Ovary (tissue), 9 donors: Measurements from ENCODE around the gene PNMT. TPM values are rescaled to one million over a fixed set of nuclear protein-coding genes. Genes with fewer than 3 reads are reported as not detected.

ENCODE experiments used
- DNase-seq, 5 donors: peaks; one replicate each; pipeline ENCODE4 v3.0.0-alpha.2; 2019 to 2020
- H3K27ac ChIP-seq, 2 donors: fragments of 200-600 bp; one replicate each; pipeline versions ENCODE4 v1.5.1 to v1.8.0; 2019 to 2022
- H3K27me3 ChIP-seq: fragments of 200-600 bp; one replicate; pipeline ENCODE4 v1.8.0; 2022
- H3K36me3 ChIP-seq: fragments of 200-600 bp; sonication (generic); one replicate; pipeline ENCODE4 v1.5.1; 2019
- H3K4me1 ChIP-seq: one replicate; pipeline ENCODE4 v1.8.1; 2013; ENCODE audit warnings: mild to moderate bottlenecking, moderate library complexity; ENCODE audit not compliant: insufficient read depth
- H3K4me3 ChIP-seq: fragments of 200-600 bp; sonication (generic); one replicate; pipeline ENCODE4 v1.5.1; 2017
- H3K9me3 ChIP-seq, 2 donors: fragments of 200-600 bp in 1 of 2; sonication (generic) in 1 of 2; one replicate each; pipeline versions ENCODE4 v1.5.1 to v1.8.1; 2013 to 2019; ENCODE audit warnings: mild to moderate bottlenecking in 1 of 2, moderate library complexity in 1 of 2
- CTCF ChIP-seq, 3 donors: fragments of 450-650 bp in 2 of 3; fragments of 200-600 bp in 1 of 3; IDR thresholded peaks; one replicate each; pipeline versions ENCODE4 v1.5.1 to v1.8.0; 2016 to 2022; ENCODE audit warnings: antibody characterized with exemption in 3 of 3, mild to moderate bottlenecking in 1 of 3
- EP300 ChIP-seq: sonication (generic); formaldehyde crosslinking; IDR thresholded peaks from one replicate; pipeline ENCODE4 v1.6.1; 2017; ENCODE audit warnings: antibody characterized with exemption
- POLR2A ChIP-seq: fragments of 450-650 bp; IDR thresholded peaks from one replicate; pipeline ENCODE4 v1.6.1; 2017; ENCODE audit warnings: antibody characterized with exemption, mild to moderate bottlenecking, moderate library complexity
- WGBS, 3 donors: extraction: QIAGEN DNeasy Blood & Tissue Kit in 1 of 3; methylation state at CpG; one replicate each; pipeline versions ENCODE4 v1.1.5 to v1.1.7; 2013 to 2017; 5-methylcytosine and 5-hydroxymethylcytosine counted together
- intact Hi-C, 4 donors: fragments of 100-400 bp; cut with DNase I; formaldehyde crosslinking; loops; one replicate each; pipeline versions ENCODE4 v1.11.0 to v1.15.1; 2022 to 2023
- polyA plus RNA-seq, 2 donors: library from polyadenylated mRNA; stranded (reverse); fragments of 200-250 nt in 1 of 2; fragments of 350-450 nt in 1 of 2; fragmentation: Illumina TruSeq in 1 of 2; extraction: RNeasy Lipid Tissue Mini Kit (QIAGEN cat#74804) in 1 of 2; gene quantifications; one replicate each; pipeline ENCODE4 v1.2.3, GENCODE V29; 2013 to 2014
- total RNA-seq, 7 donors: library from RNA; depleted of rRNA in 2 of 7; stranded (reverse); fragments of >200 nt in 2 of 7; fragmentation: NEBNext Ultra II Directional in 3 of 7; extraction: Animal tissue kit (Norgen Biotek cat#: 25700) in 3 of 7; gene quantifications; one replicate each; pipeline versions ENCODE4 v1.1.0 to v1.2.4, GENCODE V29; 2016 to 2023
- donor health status: DM: no; HTN: no; CAD: no; lungs with moderate emphysema.
- donor health status: DM: no; HTN: no; CAD: no.
- donor health status: Bipolar disorder and iron deficiency.
- donor health status: DM: yes; HTN: yes; CAD: no.
- donor health status: DM: no; HTN: no; CAD: no.
- donor health status: DM: yes; HTN: yes; CAD: no.

The PNMT gene
- total and polyA plus RNA-seq, 9 donors, result 0.60 to 5.1 (median 1.3) TPM; not detected in 2

DNA sequence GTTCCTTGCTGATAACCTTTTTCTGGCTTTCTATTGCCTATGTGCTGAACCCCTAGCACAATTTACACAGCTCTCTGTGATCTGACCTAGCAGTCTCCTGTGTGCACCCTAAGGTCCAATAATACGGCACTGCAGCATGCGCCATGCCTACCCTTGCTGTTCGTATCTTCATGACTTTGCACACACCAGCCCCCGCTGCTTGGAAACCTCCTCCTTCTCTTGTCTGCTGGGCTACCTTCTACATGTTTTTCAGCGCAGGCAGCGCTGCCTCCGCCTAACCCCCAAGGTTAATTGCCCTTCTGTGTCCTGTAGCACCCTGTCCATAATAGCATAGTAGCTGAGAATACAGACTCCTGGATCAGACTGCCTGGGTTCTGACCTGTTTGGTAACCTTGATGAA is 29.9 kb upstream of the PNMT start:
- DNase-seq, result no peak
- TF ChIP-seq EP300 (no peak), POLR2A (no peak), CTCF (IDR thresholded peaks at IDR 0.05) (no peak)
- H3K4me1 ChIP-seq, result peaks cover 15% of the 10 kb centered on the region
- peak overlapping the region; percentile 87 for H3K4me3 ChIP-seq
- H3K27me3 ChIP-seq, result no peaks in the 10 kb centered on the region
- no peaks in the 10 kb centered on the region for H3K36me3 ChIP-seq
- no peak overlapping the region for H3K27ac ChIP-seq
- intact Hi-C loops, result no loop called here
- H3K9me3 ChIP-seq, result no peaks in the 10 kb centered on the region
- 86 to 87% (median 87%) methylated on average over 7 of the region's 7 CpGs for WGBS, 3 donors

- H3K36me3 ChIP-seq, result no peaks in the 10 kb centered on the region
- H3K27me3 ChIP-seq, result no peaks in the 10 kb centered on the region
- H3K4me1 ChIP-seq, result peaks cover 15% of the 10 kb centered on the region
- 72 to 84% (median 75%) methylated on average over 2 of the region's 2 CpGs for WGBS, 3 donors
- no peak for TF ChIP-seq EP300
- TF ChIP-seq CTCF (IDR thresholded peaks at IDR 0.05), result no peak
- TF ChIP-seq POLR2A, result no peak
- no peak overlapping the region for H3K4me3 ChIP-seq
- no peaks in the 10 kb centered on the region for H3K9me3 ChIP-seq
- no peak for DNase-seq
- intact Hi-C loops, result no loop called here
- no peak overlapping the region for H3K27ac ChIP-seq
These were observed 29.2 kb upstream of the PNMT start for GRCh38 chr17:39639043-39639442.

DNA sequence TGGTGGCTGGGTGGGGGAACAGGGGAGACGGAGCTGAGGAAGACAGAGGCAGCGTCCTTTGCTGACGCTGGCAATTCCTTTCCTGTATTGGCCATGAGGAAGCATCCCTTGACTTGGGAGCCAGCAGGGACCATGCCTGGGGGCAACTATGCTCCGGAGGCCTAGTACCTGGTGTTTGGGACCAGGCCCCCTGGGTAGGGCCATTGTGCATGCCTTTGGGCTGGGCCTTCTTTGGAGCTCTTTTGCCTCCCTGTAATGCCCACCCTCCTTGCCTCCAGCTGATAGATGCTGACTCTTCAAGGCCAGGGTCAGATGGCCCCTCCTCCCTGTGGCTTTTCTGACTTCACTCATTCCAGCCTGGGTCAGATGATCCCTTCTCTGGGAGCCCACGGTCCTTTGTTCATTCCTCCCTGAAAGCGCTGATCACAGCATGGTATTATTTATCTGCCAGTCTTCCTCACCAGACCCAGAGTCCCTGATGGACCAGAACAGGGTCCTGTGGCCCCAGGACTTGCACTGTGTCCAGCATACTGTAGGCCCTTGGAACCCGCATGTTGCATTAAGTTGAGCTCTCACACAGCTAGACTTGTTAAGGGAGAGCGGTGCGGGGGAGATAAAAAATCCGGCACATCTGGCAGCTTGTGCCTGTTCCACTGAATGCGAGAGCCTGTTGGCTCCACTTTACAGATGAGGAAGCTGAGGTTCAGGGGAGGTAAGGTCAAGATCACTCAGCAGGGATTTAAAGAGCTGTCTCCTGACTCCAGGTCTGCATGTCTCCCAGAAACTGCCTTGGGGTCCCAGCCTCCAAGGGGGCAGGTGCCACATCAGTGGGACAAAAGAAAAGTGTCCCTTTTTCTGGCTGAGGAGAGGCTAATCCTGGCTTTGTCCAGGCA is 28.4 kb upstream of the PNMT start:
- 77 to 82% (median 80%) methylated on average over 11 of the region's 11 CpGs for WGBS, 3 donors
- Histone ChIP-seq H3K27ac (no peak overlapping the region), H3K36me3 (no peaks in the 10 kb centered on the region), H3K4me3 (no peak overlapping the region), H3K9me3 (no peaks in the 10 kb centered on the region), H3K27me3 (no peaks in the 10 kb centered on the region), H3K4me1 (peaks cover 14% of the 10 kb centered on the region)
- intact Hi-C loops, result no loop called here
- DNase-seq, result no peak
- no peak for TF ChIP-seq POLR2A
- TF ChIP-seq CTCF (IDR thresholded peaks at IDR 0.05), result no peak
- no peak for TF ChIP-seq EP300

- Histone ChIP-seq H3K4me1 (peaks cover 14% of the 10 kb centered on the region), H3K36me3 (no peaks in the 10 kb centered on the region), H3K9me3 (no peaks in the 10 kb centered on the region), H3K27me3 (no peaks in the 10 kb centered on the region), H3K27ac (no peak overlapping the region), H3K4me3 (no peak overlapping the region)
- WGBS, 3 donors, result 30 to 42% (median 35%) methylated on average over 4 of the region's 4 CpGs
- no peak for DNase-seq
- intact Hi-C loops, result no loop called here
- TF ChIP-seq EP300, result no peak
- TF ChIP-seq POLR2A, result no peak
- TF ChIP-seq CTCF (IDR thresholded peaks at IDR 0.05), result no peak
These were observed 27.6 kb upstream of the PNMT start for GRCh38 chr17:39640591-39641031.
